GM18873 (cell line): ENCODE data around the gene MUC6.

Experiments used
- ATAC-seq: cut with Tn5 transposase; IDR thresholded peaks from one replicate; pipeline ENCODE4 v1.9.1; 2021; ENCODE audit warnings: mild to moderate bottlenecking, moderate library complexity, moderate number of reproducible peaks; ENCODE audit not compliant: unreplicated experiment, low FRiP score

MUC6 gene

GRCh38 chr11:1039481-1040427 lies 3.2 kb upstream of the MUC6 start:
- ATAC-seq, result no peak

DNA sequence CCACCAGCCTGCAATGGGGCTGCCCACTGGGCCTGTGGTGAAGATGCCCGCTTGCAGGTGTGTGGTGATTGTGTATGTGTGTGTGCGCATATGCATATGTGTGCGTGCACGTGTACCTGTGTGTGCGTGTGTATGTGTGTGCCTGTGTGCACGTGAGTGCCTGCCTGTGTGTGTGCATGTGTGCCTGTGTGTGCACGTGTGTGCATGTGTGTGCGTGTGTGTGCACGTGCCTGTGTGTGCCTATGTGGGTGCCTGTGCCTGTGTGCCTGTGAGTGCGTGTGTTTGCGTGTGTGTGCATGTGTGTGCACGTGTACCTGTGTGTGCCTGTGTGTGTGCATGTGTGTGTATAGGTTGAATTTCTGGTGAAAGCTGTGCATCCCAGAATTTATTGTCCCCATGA lies 2.4 kb upstream of the MUC6 start:
- ATAC-seq, result no peak

- ATAC-seq, result no peak
These were observed 1.8 kb upstream of the MUC6 start for GRCh38 chr11:1038361-1038760.

GRCh38 chr11:1037506-1038055 lies 1.1 kb upstream of the MUC6 start:
- no peak for ATAC-seq

- no peak for ATAC-seq
These were observed 413 bp upstream of the MUC6 start for GRCh38 chr11:1036931-1037330.

DNA sequence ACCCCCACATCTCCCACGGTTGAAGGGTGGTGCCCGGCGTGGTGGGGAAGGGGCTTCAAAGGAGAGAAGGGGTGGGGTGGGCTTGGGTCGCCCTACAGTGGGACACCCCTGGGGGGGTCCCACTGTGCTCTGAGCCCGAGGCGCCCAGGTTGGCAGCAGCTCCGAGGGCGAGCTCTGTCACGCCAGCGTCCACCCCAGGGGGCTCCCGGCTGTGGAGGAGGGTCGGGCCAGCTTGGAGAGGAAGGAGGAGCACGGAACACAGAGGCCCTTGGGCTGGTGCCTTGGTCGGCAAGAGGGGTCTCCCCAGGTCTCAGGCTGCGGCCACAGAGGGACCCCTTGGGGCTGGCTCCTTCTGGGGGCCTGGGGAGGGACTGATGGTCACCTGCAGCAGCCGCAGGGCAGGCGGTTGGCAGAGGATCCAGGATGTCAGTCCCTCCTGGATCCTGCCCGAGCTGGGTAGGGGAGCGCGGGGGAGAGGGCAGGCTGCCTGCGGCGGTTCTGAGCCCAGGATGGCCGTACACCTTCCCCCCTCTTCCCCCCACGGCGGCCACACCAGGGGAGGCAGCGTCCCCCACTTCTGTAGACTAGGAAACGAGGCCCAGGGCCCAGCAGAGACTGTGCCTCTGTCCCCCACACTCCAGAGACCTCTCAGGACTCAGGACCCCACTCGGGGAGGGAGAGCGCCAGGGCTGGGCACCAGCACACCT lies 788 bp downstream of the MUC6 start:
- ATAC-seq, result no peak

- no peak for ATAC-seq
These were observed 1.8 kb downstream of the MUC6 start for GRCh38 chr11:1034456-1035295.

DNA sequence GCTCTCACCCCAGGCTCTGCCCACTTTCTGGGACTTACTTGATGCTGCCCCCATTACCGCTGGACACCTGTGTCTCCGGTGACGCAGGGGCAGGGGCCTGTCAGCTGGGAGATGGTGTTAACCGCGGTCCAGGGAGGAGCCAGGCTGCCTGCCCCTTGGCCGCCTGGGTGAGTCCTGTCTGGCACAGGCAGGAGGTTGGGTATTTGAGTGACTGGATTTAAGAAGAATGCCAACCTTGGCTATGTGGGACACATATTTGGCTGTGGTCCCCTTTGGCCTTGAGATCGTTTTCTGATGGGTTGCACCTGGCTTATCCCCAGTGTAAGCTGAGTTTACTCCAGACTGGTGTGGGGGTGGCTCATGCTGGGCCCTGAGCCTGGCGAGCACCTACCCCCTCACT lies 2.5 kb downstream of the MUC6 start:
- no peak for ATAC-seq

DNA sequence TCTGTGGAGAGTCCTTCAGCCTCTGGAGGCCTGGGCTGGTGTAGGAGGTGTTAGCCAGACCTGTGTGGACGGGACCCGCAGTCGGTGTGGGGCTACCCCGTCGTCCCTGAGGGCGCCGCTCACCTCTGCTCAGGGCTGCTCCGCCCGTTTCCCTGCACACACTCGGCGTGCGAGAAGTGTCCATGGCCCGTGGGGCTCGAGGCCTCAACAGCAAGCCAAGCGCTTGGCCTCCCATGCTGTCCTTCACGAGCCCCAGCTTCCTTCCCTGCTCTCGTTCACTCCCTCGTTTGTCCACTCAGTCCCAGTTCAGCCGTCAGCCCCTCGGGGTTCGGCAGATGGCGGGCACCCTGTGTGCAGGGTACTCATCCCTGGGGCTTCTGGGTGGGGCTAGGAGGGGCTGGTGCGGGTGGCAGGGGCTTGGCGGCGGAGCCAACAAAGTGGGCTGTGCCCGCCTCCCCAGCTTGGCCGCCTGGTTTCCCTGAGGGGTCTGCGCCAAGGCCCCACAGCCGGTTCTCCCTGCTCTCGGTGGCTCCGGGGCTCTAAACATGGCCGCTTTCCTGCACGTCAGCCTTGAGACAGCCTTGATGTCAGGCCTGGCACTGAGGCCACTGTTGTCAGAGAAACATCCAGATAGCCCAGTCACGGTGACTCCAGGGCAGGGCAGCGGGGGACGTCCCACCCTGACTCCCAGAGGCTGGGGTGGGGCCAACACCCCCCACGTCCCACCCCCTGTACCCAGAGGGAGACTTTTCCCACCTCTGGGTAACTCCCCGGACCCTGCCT lies 3.3 kb downstream of the MUC6 start:
- no peak for ATAC-seq

- no peak for ATAC-seq
These were observed 4.1 kb downstream of the MUC6 start for GRCh38 chr11:1032310-1032891.

DNA sequence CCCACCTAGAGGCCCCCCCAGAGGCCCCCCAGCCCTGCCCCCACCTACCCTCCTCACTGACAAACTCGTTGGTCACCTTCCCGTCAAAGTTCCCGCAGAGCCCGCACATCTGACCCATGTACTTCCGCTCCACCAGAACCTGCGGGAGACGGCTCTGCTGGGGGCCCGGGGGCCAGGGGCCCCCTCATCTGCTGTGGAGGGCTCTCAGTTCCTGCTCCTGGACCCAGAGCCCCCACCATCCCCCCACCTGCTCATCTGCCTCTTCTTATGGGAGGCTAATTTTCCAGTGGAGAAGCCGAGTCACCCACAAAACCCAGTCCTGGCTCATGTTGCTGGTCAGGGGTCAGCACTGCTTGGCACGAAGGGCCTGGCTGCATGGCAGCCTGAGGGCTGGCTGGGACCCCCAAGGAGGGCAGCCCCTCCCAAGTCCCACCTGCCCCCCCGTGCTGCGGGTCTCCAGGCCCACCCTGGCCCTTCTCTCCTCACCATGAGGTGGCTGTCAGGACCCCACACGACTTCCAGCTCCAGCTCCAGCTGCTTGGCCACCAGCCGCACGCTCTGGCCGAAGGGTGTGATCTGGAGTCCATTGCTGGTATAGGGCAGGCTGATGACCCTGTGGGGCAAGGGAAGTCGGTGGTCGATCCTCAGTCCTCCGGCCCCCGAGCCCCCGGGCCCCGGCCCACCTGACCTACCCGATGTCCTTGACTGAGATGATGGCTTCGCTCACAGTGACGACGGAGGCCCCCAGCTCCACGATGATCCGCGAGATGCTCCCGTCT lies 5.2 kb downstream of the MUC6 start:
- no peak for ATAC-seq

DNA sequence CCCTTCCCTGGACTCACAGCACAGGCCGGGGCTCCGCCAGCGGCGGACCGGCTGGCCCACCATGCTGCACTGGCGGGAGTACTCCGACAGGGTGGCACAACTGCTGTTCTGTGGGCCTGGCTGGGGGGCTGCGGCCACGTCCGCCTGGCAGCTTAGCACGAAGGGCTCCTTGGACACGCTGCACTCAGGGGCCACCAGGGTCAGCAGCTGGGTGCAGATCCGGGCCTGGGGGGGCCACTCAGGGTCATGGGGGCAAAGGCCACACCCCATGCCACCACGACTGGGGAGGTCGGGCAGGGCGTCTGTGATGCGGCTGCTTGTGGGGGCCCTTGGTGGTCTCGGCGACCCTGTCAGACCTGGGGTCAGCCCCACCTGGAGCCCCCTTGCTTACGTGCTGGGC lies 6.0 kb downstream of the MUC6 start:
- no peak for ATAC-seq

GRCh38 chr11:1030086-1030485 lies 6.4 kb downstream of the MUC6 start:
- ATAC-seq, result no peak

DNA sequence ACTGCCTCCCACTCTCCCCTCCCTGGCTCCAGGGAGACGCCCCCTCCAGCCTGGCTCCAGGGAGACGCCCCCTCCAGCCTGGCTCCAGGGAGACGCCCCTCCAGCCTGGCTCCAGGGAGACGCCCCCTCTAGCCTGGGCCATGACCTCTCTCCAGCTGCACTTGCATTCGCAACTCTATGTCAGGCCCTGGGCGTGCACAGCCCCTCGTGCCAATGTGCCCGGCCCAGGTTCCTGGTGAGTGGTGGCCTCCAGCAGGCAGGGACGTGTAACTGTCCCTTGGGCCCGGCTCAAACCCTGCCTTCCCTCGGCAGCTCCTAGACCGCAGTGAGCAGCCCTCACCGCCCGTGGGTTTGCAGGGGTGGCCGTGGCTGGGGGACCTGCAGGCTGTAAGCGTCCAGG lies 6.9 kb downstream of the MUC6 start:
- no peak for ATAC-seq

DNA sequence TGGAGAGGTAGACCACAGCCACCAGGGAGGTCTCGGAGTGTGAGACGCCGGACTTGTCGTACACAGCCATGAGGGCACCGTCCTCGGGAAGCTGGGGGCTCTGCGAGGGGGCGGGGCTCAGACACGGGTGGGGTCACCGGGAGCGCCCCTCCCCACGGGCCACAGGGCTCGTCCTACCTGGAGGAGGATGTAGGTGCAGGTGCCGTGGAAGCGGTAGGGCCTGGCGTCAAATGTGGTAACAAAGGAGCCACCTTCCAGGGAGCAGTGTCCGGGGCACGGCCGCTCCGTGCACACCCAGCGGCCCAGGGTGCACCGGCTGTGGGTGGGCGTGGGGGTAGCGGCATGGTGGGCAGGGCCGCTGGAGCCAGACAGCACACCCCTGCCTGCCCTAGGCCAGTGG lies 7.5 kb downstream of the MUC6 start:
- no peak for ATAC-seq

DNA sequence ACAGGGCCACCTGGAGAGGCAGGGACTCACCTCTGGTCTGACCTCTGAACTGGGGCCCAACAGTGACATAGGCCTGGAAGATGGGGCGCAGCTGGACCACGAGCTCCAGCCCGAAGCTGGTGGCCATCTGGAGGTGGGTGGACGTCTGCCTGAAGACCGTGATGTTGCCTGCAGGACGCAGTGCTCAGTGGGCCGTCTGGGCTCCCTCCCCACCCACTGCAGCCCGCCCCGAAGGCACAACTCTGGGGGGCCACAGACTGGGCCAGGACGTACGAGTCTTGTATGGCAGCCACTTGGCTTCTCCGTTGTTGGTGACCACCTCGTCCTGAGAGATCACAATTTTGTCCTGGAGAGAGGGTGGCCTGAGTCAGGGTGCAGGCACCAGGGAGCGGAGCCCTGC lies 7.9 kb downstream of the MUC6 start:
- ATAC-seq, result no peak

GRCh38 chr11:1028291-1028540 lies 8.3 kb downstream of the MUC6 start:
- ATAC-seq, result no peak

DNA sequence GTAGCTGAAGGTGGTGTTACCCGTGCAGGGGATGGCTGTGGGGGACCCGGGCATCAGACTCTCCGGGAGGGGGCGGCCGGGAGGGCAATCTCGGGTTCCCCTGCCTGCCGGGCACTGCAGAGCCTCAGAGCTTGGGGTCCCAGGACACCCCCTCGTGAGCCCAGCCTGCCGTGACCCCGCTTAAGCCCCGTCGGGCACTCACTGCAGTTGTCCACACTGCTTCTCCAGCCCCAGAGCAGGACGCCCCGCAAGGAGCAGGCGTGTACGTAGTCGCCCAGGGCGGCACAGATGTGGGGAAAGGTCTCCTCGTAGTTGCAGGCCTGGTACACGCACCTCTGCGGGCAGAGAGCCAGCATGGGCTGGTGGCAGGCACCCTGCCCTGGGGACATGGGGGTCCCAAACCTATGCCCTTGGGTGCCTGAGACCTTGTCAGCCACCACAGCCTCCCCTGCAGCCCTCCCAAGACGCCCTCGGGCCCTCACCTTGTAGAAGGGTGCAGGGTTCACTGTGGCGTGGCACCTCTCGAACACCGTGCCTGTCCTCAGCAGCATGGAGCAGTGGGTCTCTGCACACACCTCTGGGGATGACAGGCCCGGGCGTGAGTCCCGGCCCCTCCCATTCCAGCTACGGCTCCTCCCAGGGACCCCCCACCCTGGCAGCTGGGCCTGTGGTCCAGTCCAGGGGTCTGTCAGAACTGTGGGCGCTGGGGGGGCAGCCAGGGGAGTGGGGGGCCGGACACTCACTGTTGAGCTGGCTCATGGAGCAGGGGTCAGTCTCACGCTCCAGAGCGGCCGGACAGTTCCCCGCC lies 8.8 kb downstream of the MUC6 start:
- no peak for ATAC-seq
